Thyroid gland (tissue), 4 donors: ENCODE results near the gene HOXC4. TPM values are rescaled to one million over a fixed set of nuclear protein-coding genes. Genes with fewer than 3 reads are reported as not detected.
A peak's percentile ranks its signal among the peaks of the same experiment; 100 is the strongest.

ENCODE experiments used
- DNase-seq, 2 donors: peaks; one replicate each; pipeline ENCODE4 v3.0.0-alpha.2; 2019
- H3K27ac ChIP-seq, 3 donors: fragments of 200-600 bp; sonication (generic); 1 replicate in 2 of 3; 2 replicates in 1 of 3; pipeline ENCODE4 v1.5.1; 2016 to 2019; ENCODE audit warnings: mild to moderate bottlenecking in 1 of 3, moderate library complexity in 1 of 3
- H3K27me3 ChIP-seq: fragments of 200-600 bp; sonication (generic); one replicate; pipeline ENCODE4 v1.5.1; 2019
- H3K36me3 ChIP-seq, 2 donors: fragments of 200-600 bp; sonication (generic); one replicate each; pipeline ENCODE4 v1.5.1; 2016 to 2019
- H3K4me1 ChIP-seq, 2 donors: fragments of 200-600 bp; sonication (generic); one replicate each; pipeline ENCODE4 v1.5.1; 2017 to 2019
- H3K4me3 ChIP-seq, 3 donors: fragments of 200-600 bp; sonication (generic); replicated peaks in 1 of 3; 1 replicate in 2 of 3; 2 replicates in 1 of 3; pipeline ENCODE4 v1.5.1; 2016; ENCODE audit warnings: mild to moderate bottlenecking in 1 of 3
- H3K9me3 ChIP-seq: fragments of 200-600 bp; sonication (generic); one replicate; pipeline ENCODE4 v1.5.1; 2017
- CTCF ChIP-seq, 6 experiments: fragments of 200-600 bp in 3 of 6; fragments of 450-650 bp in 3 of 6; sonication (generic) in 3 of 6; IDR thresholded peaks; one replicate each; pipeline ENCODE4 v1.5.1; 2016 to 2019; ENCODE audit warnings: antibody characterized with exemption in 6 of 6, mild to moderate bottlenecking in 2 of 6, inconsistent platforms in 1 of 6, moderate library complexity in 1 of 6
- POLR2A ChIP-seq, 2 donors: fragments of 450-650 bp; IDR thresholded peaks; one replicate each; pipeline ENCODE4 v1.6.1; 2017; ENCODE audit warnings: antibody characterized with exemption in 2 of 2, mild to moderate bottlenecking in 2 of 2, moderate library complexity in 1 of 2
- WGBS, 2 donors: methylation state at CpG; one replicate each; pipeline ENCODE4 v1.1.5; 2017; 5-methylcytosine and 5-hydroxymethylcytosine counted together
- intact Hi-C: fragments of 100-400 bp; cut with DNase I; formaldehyde crosslinking; loops from one replicate; pipeline ENCODE4 v1.15.1; 2023
- total RNA-seq, 4 donors: library from RNA; depleted of rRNA; stranded (reverse); fragments of >200 nt; gene quantifications; one replicate each; pipeline ENCODE4 v1.2.3, GENCODE V29; 2016

HOXC4 gene
- total RNA-seq, result under 1 TPM in 2 of 4 donors, not detected in 2; 0.22 to 0.27 TPM

DNA sequence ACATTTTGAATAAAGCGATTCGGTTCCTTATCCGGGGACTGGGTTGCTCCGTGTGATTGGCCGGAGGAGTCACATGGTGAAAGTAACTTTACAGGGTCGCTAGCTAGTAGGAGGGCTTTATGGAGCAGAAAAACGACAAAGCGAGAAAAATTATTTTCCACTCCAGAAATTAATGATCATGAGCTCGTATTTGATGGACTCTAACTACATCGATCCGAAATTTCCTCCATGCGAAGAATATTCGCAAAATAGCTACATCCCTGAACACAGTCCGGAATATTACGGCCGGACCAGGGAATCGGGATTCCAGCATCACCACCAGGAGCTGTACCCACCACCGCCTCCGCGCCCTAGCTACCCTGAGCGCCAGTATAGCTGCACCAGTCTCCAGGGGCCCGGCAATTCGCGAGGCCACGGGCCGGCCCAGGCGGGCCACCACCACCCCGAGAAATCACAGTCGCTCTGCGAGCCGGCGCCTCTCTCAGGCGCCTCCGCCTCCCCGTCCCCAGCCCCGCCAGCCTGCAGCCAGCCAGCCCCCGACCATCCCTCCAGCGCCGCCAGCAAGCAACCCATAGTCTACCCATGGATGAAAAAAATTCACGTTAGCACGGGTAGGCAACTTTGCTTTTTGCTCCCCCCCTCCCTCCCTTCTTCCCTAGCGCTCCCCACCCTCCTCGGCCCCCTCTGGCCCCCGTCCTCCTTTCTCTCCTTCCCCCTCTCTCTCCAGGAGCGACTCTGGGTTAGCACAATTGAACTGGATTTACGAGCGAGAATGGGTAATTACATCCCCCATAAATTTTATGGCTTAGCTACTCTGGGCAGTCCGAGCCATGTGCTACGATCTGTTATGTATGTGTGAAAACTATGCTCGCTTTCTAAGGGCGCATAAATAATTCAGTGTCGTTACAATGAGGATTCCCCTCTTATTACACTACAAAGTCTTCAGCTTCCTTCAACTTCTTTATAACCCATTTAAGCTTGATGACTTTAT is at the start of gene HOXC4:
TSS of gene HOXC4 (plus strand) at position 85 of the 991 bp plus-strand sequence. CDS start at position 173, 88 bp downstream.
- Histone ChIP-seq H3K4me1 (no peaks in the 10 kb centered on the region), H3K36me3 (no peaks in the 10 kb centered on the region), H3K4me3 (peak within 1 kb of the TSS in 2 of 3 donors; percentile 11), H3K27me3 (peaks cover 50% of the 10 kb centered on the region), H3K9me3 (no peaks in the 10 kb centered on the region), H3K27ac (no peak within 1 kb of the TSS)
- intact Hi-C loops, result no loop called here
- TF ChIP-seq POLR2A (IDR thresholded peaks at IDR 0.05) (no peak), CTCF (IDR thresholded peaks at IDR 0.05) (no peak)
- no peak for DNase-seq
- WGBS, 2 donors, result 7 to 9% methylated on average over 40 to 49 of the region's 52 CpGs

GRCh38 chr12:54004063-54004840 is 49.4 kb upstream of the HOXC4 start:
- Histone ChIP-seq H3K9me3 (no peaks in the 10 kb centered on the region), H3K27ac (no peak overlapping the region), H3K4me1 (peaks cover 4 to 29% of the 10 kb centered on the region in 2 donors), H3K36me3 (no peaks in the 10 kb centered on the region), H3K27me3 (peaks cover 75% of the 10 kb centered on the region), H3K4me3 (no peak overlapping the region)
- intact Hi-C loops, result no loop called here
- no peak for DNase-seq
- WGBS, 2 donors, result 12 to 26% methylated on average over 18 to 20 of the region's 20 CpGs
- TF ChIP-seq CTCF (IDR thresholded peaks at IDR 0.05), result no peak
- no peak for TF ChIP-seq POLR2A (IDR thresholded peaks at IDR 0.05)

GRCh38 chr12:54004841-54005530 is 48.6 kb upstream of the HOXC4 start:
- Histone ChIP-seq H3K27me3 (peaks cover 76% of the 10 kb centered on the region), H3K9me3 (no peaks in the 10 kb centered on the region), H3K36me3 (no peaks in the 10 kb centered on the region), H3K27ac (no peak overlapping the region), H3K4me3 (no peak overlapping the region), H3K4me1 (peaks cover 4 to 27% of the 10 kb centered on the region in 2 donors)
- intact Hi-C loops, result loop anchor here (5.0 kb wide), 1 partner anchor 197 kb away; no protein-coding TSS in a partner anchor
- no peak for DNase-seq
- TF ChIP-seq CTCF (IDR thresholded peaks at IDR 0.05) (no peak), POLR2A (IDR thresholded peaks at IDR 0.05) (no peak)
- 11 to 22% methylated on average over 26 to 31 of the region's 31 CpGs for WGBS, 2 donors

DNA sequence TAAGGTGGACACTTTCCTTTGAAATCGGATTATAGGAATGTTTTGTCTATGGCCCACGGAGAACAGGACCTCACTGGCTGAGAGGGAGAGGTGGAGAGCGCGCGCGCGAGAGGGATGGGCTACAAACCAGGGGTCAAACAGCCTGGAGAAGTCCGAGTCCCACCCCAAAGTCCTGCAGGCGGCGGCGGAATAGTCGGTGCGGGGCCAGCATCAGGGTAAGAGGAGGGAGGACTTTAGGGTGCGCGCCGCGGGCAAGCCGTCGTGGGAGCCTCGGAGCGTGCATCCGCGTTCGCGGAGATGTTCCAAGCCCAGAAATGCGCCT is 48.1 kb upstream of the HOXC4 start:
- intact Hi-C loops, result loop anchor here (5.0 kb wide), 1 partner anchor 197 kb away; no protein-coding TSS in a partner anchor
- H3K27ac ChIP-seq, result no peak overlapping the region
- H3K27me3 ChIP-seq, result peaks cover 71% of the 10 kb centered on the region
- peaks cover 0 to 22% of the 10 kb centered on the region in 2 donors for H3K4me1 ChIP-seq
- H3K4me3 ChIP-seq, result no peak overlapping the region
- H3K9me3 ChIP-seq, result no peaks in the 10 kb centered on the region
- no peaks in the 10 kb centered on the region for H3K36me3 ChIP-seq
- DNase-seq, result no peak
- TF ChIP-seq POLR2A (IDR thresholded peaks at IDR 0.05) (no peak), CTCF (IDR thresholded peaks at IDR 0.05) (no peak)
- WGBS, 2 donors, result 3 to 10% methylated on average over 25 to 26 of the region's 26 CpGs
